AG04450 (cell line): Measurements from ENCODE around the gene SLC22A4. TPM values are rescaled to one million over a fixed set of nuclear protein-coding genes. Genes with fewer than 3 reads are reported as not detected.

Source experiments
- CTCF ChIA-PET: fragments of 300-600, 350-600 bp; formaldehyde crosslinking; extraction: SDS; loops from one replicate; lab custom pipeline; 2022; ENCODE audit warnings: antibody characterized with exemption, inconsistent platforms; lab: Charles Lee
- POLR2A ChIA-PET: fragments of 350-600 bp; formaldehyde crosslinking; extraction: SDS; loops from one replicate; lab custom pipeline; 2021; ENCODE audit warnings: antibody characterized with exemption, inconsistent platforms; lab: Yijun Ruan, JAX
- DNase-seq: peaks from one replicate; pipeline ENCODE4 v3.0.0-alpha.2; 2011; ENCODE audit warnings: low read depth, low spot score
- H3K27ac ChIP-seq: one replicate; pipeline ENCODE4 v1.5.1; 2012; ENCODE audit warnings: low read depth, low read length, control low read depth
- H3K27me3 ChIP-seq: one replicate; pipeline ENCODE4 v1.6.0; 2012; ENCODE audit warnings: low read length; ENCODE audit not compliant: control insufficient read depth, insufficient read depth
- H3K4me3 ChIP-seq: 2 replicates; pipeline ENCODE4 v1.5.1; 2011; ENCODE audit warnings: mild to moderate bottlenecking, low read depth, low read length, control low read depth
- H3K9me3 ChIP-seq: 2 replicates; pipeline ENCODE4 v1.5.1; 2012; ENCODE audit warnings: low read length; ENCODE audit not compliant: control insufficient read depth, insufficient read depth
- polyA plus RNA-seq: library from polyadenylated mRNA; depleted of rRNA; stranded (reverse); fragments of >200 nt; gene quantifications from 2 replicates; pipeline ENCODE4 v1.2.3, GENCODE V29; 2011
- TF ChIP-seq, protein P1 (sequence below): IDR thresholded peaks from 2 replicates; pipeline ENCODE4 v1.5.1; 2011; ENCODE audit warnings: low read depth, low read length, control low read depth, inconsistent platforms

The SLC22A4 gene
- polyA plus RNA-seq, 1 experiment: 3.1 TPM

DNA sequence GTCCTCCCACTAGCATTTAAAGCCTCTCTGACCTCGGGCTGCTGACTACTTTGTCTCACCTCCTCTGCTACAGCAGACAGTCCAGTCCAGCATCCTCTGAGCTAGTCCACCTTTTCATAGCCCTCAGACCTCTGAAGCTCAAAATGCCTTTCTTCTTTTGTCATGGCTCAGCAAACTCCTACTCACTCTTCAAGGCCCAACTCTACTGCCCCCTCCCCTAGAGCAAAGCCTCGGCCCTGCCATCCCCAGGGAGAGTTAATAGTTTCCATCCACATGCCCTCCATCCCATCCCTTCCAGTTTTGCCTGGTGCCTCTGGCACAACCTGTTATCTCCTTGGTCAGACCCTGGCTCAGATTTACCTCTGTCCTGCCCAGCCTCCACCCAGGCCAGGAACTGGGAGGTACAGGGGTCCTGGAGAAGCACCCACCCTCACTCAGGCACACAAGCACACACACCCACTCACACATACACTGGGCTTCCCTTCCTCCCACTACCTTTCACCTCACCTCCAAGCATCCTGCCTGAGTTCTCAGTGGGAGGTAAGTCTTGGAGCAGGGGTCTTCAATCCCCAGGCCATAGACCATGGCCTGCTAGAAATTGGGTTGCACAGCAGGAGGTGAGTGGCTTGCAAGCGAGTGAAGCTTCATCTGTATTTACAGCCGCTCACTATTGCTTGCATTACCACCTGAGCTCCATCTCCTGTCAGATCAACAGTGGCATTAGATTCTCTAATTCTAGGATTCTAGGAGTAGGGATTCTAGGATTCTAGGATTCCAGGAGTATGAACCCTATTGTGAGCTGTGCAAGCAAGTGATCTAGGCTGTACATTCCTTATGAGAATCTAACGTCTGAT, 18.6 kb upstream of the SLC22A4 start:
- ChIA-PET CTCF (interaction anchor here (1.5 kb wide), 1 partner anchor 213 kb away, joined by 3 read pairs; no protein-coding TSS in a partner anchor), POLR2A (interaction anchor here (1.5 kb wide), 1 partner anchor 19 kb away, joined by 5 read pairs; the partner anchor contains the start of gene SLC22A4)
- Histone ChIP-seq H3K4me3 (no peak overlapping the region), H3K27ac (no peak overlapping the region), H3K27me3 (peaks cover 3% of the 10 kb centered on the region), H3K9me3 (no peaks in the 10 kb centered on the region; the same call in 1 of the 2 replicates)
- TF ChIP-seq, protein P1, sequence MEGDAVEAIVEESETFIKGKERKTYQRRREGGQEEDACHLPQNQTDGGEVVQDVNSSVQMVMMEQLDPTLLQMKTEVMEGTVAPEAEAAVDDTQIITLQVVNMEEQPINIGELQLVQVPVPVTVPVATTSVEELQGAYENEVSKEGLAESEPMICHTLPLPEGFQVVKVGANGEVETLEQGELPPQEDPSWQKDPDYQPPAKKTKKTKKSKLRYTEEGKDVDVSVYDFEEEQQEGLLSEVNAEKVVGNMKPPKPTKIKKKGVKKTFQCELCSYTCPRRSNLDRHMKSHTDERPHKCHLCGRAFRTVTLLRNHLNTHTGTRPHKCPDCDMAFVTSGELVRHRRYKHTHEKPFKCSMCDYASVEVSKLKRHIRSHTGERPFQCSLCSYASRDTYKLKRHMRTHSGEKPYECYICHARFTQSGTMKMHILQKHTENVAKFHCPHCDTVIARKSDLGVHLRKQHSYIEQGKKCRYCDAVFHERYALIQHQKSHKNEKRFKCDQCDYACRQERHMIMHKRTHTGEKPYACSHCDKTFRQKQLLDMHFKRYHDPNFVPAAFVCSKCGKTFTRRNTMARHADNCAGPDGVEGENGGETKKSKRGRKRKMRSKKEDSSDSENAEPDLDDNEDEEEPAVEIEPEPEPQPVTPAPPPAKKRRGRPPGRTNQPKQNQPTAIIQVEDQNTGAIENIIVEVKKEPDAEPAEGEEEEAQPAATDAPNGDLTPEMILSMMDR: no peak
- no peak for DNase-seq

DNA sequence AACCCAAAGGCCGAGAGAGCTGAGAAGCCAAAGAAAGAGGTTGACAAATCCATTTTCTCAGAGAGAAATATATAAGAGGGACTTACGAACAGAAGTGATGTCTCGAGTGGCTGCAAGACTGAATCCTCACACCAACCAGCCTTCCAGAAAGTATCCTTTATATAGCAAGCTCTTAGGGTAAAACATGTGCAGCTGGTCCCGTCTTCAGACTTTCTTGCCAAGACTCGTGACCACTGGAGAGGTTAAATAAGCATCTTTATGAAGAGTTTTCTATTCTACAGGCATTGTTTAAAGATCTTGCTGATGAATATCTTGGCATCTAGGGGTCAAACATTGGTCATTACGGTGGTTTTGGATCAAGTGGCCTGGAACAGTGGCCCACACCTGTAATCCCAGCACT, 16.9 kb upstream of the SLC22A4 start:
- Histone ChIP-seq H3K27ac (no peak overlapping the region), H3K4me3 (no peak overlapping the region), H3K27me3 (peaks cover 3% of the 10 kb centered on the region), H3K9me3 (no peaks in the 10 kb centered on the region)
- no peak for DNase-seq
- ChIA-PET CTCF (interaction anchor here (0.6 kb wide), 1 partner anchor 17 kb away, joined by 3 read pairs; no protein-coding TSS in a partner anchor), POLR2A (interaction anchor here (0.9 kb wide), 1 partner anchor 17 kb away, joined by 3 read pairs; the partner anchor contains the start of gene SLC22A4)
- TF ChIP-seq, protein P1: no peak

DNA sequence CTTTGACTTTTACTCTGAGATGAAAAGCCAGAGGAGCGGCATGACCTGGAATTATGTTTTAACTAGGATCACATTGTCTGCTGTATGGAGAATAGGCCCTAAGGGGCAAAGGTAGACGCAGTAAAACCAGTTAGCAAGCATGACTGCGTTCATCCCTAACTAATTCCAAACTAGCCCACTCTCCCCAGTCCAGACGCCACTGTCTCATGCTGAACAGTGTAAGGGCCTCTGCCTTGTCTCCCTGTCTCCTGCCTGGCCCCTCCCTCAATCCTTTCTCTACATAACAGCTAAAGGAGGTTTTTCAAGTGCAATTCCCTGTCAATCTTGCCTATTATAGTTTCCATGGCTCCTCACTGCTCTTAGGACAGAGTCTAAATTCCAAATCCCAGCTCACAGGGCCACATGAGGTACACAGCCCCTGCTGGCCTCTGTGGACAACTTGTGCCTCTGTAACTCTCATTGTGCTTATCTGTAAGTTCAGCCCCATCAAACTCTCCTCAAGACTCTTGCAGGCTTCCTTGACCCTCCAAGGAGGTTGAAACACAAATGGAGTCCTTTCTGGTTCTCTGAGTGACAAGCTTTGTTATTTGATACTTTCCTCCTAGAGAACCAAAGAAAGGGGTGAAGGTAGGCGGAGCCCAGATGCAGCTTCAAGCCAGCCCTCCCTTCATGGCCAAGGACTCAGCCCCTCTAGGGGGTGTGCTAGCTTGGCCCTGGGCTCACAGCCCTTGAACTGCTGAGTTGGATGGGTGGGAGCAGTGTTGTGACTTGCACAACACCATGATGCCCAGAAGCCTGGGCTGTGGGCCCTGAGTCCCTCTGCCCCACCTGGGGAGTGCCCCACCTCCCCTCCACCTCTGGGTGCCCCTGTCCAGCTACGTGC, 16.0 kb upstream of the SLC22A4 start:
- Histone ChIP-seq H3K4me3 (no peak overlapping the region), H3K9me3 (no peaks in the 10 kb centered on the region), H3K27ac (no peak overlapping the region), H3K27me3 (peaks cover 3% of the 10 kb centered on the region)
- DNase-seq: no peak
- CTCF ChIA-PET: interaction anchor here (0.5 kb wide), 1 partner anchor 121 kb away, joined by 3 read pairs; no protein-coding TSS in a partner anchor
- POLR2A ChIA-PET: interaction anchor here (1.0 kb wide), 1 partner anchor 14 kb away, joined by 3 read pairs; no protein-coding TSS in a partner anchor
- TF ChIP-seq, protein P1: no peak

DNA sequence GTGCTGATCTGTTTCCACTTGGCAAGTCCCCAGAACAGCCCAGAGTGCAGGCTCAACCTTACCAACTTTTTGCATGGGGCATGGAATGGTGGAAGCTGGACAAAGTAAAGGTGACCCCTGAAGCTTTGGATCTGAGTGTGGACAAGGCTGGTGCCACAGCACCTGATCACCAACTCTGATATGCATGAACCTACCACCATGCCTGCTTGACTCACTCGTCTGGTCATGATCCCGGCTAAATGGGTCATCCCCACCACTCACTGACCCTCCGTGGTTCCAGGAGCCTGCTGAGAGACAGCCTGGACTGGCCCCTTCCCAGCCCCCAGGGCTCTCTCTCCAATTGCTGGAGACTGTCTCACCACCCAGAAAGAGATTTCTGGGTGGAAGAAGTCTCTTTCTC, 14.4 kb upstream of the SLC22A4 start:
- no peak overlapping the region for H3K4me3 ChIP-seq
- ChIA-PET POLR2A (interaction anchor here (0.9 kb wide), 1 partner anchor 11 kb away, joined by 4 read pairs; no protein-coding TSS in a partner anchor), CTCF (interaction anchor here (1.0 kb wide), 1 partner anchor 90 kb away, joined by 3 read pairs; no protein-coding TSS in a partner anchor)
- H3K27ac ChIP-seq: no peak overlapping the region
- no peaks in the 10 kb centered on the region for H3K9me3 ChIP-seq
- DNase-seq: no peak
- H3K27me3 ChIP-seq: peaks cover 3% of the 10 kb centered on the region
- TF ChIP-seq, protein P1: no peak
